GM12878 (cell line): Measurements from ENCODE around the gene CACNA1B. TPM values are rescaled to one million over a fixed set of nuclear protein-coding genes. Genes with fewer than 3 reads are reported as not detected.

Experiments
- ATAC-seq: fragments of 200-7000 bp; cut with Tn5 transposase; 3 replicates; pipeline ENCODE4 v1.9.1; 2020; ENCODE audit warnings: mild to moderate bottlenecking, moderate library complexity
- BruUV-seq: library from RNA; stranded (reverse); fragments of 400-500 nt; replicated peaks from 2 replicates; lab custom pipeline; 2021; lab: Mats Ljungman, UMichigan
- CTCF ChIA-PET: fragments of 300-600 bp; sonication (Branson Sonifier 250); formaldehyde crosslinking; extraction: SDS; loops from one replicate; lab custom pipeline; 2021; ENCODE audit warnings: inconsistent platforms; lab: Yijun Ruan, JAX
- POLR2A ChIA-PET: fragments of 350-600 bp; formaldehyde crosslinking; extraction: SDS; loops from one replicate; lab custom pipeline; 2021; ENCODE audit warnings: inconsistent platforms; lab: Charles Lee
- RAD21 ChIA-PET: fragments of 300-600 bp; sonication (Branson Sonifier 250); formaldehyde crosslinking; loops from one replicate; lab custom pipeline; 2023; ENCODE audit warnings: antibody characterized with exemption; ENCODE audit not compliant: unreplicated experiment; lab: Charles Lee
- SMC1A ChIA-PET: fragments of 300-600 bp; sonication (Branson Sonifier 250); formaldehyde crosslinking; loops from one replicate; lab custom pipeline; 2023; ENCODE audit not compliant: unreplicated experiment, uncharacterized antibody; lab: Charles Lee
- DNase-seq: peaks from one replicate; pipeline ENCODE4 v3.0.0-alpha.2; 2011; ENCODE audit warnings: low read depth, low spot score
- FAIRE-seq: peaks from 3 replicates; lab custom pipeline; 2011; peaks lifted over from hg19 to GRCh38; lab: Jason Lieb, UNC
- H2AFZ ChIP-seq: 2 replicates; pipeline ENCODE4 v1.6.0; 2011; ENCODE audit warnings: low read depth, low read length, control low read depth; ENCODE audit not compliant: control insufficient read depth
- H3K27ac ChIP-seq: 2 replicates; pipeline ENCODE4 v1.5.1; 2011; ENCODE audit warnings: control low read depth; ENCODE audit not compliant: control insufficient read depth, insufficient read depth
- H3K27me3 ChIP-seq, 2 experiments: replicated peaks in 1 of 2; 2 replicates each; pipeline versions ENCODE4 v1.6.0 to v1.6.1; 2011; ENCODE audit warnings: low read length in 1 of 2; ENCODE audit not compliant: control insufficient read depth in 2 of 2, insufficient read depth in 2 of 2
- H3K36me3 ChIP-seq, 2 experiments: 2 replicates each; pipeline ENCODE4 v1.5.1; 2011; ENCODE audit warnings: low read length in 1 of 2; ENCODE audit not compliant: control insufficient read depth in 2 of 2, insufficient read depth in 2 of 2
- H3K4me1 ChIP-seq: 2 replicates; pipeline ENCODE4 v1.6.1; 2011; ENCODE audit warnings: mild to moderate bottlenecking, low read length, moderate library complexity, mixed read lengths; ENCODE audit not compliant: control insufficient read depth, insufficient read depth
- H3K4me2 ChIP-seq: 2 replicates; pipeline ENCODE4 v1.6.0; 2011; ENCODE audit warnings: control low read depth; ENCODE audit not compliant: control insufficient read depth, insufficient read depth
- H3K4me3 ChIP-seq: fragments of 200-600 bp; sonication (generic); 2 replicates; pipeline ENCODE4 v1.5.1; 2016
- H3K79me2 ChIP-seq: 2 replicates; pipeline ENCODE4 v1.6.0; 2011; ENCODE audit warnings: low read length; ENCODE audit not compliant: control insufficient read depth, insufficient read depth
- H3K9ac ChIP-seq: 2 replicates; pipeline ENCODE4 v1.8.0; 2011; ENCODE audit warnings: low read length, control low read depth, mixed read lengths; ENCODE audit not compliant: control insufficient read depth, insufficient read depth
- H3K9me3 ChIP-seq: replicated peaks from 3 replicates; pipeline ENCODE4 v1.5.1; 2011; ENCODE audit warnings: mild to moderate bottlenecking, low read length; ENCODE audit not compliant: control insufficient read depth, insufficient read depth
- H4K20me1 ChIP-seq: 2 replicates; pipeline ENCODE4 v1.6.0; 2011; ENCODE audit not compliant: control insufficient read depth, insufficient read depth
- CHD1 ChIP-seq: IDR thresholded peaks from 2 replicates; pipeline ENCODE4 v1.6.1; 2012; ENCODE audit warnings: low read depth, low read length, improper control_type of control experiment
- EZH2 ChIP-seq: IDR thresholded peaks from 2 replicates; pipeline ENCODE4 v1.6.1; 2012; ENCODE audit warnings: low read depth, mild to moderate bottlenecking, control low read depth, inconsistent platforms, low read length, borderline replicate concordance; ENCODE audit not compliant: control insufficient read depth
- HCFC1 ChIP-seq: fragments of 150-350 bp; IDR thresholded peaks from 2 replicates; pipeline ENCODE4 v1.6.1; 2014; ENCODE audit warnings: low read length
- MLLT1 ChIP-seq: fragments of 450-650 bp; IDR thresholded peaks from 2 replicates; pipeline ENCODE4 v1.6.1; 2016; ENCODE audit warnings: mild to moderate bottlenecking
- MXI1 ChIP-seq: fragments of 150-350 bp; IDR thresholded peaks from 2 replicates; pipeline ENCODE4 v1.6.1; 2011; ENCODE audit warnings: low read depth, mild to moderate bottlenecking, inconsistent platforms, low read length, improper control_type of control experiment
- RUNX3 ChIP-seq: IDR thresholded peaks from 2 replicates; pipeline ENCODE4 v1.6.1; 2012; ENCODE audit warnings: low read length, inconsistent platforms
- WGBS: methylation state at CpG from one replicate; pipeline ENCODE4 v1.1.6; 2016; ENCODE audit warnings: low lambda C conversion rate; ENCODE audit not compliant: insufficient replicate concordance, insufficient coverage; ENCODE audit errors: missing lambda C conversion rate; 5-methylcytosine and 5-hydroxymethylcytosine counted together
- in situ Hi-C: fragments of 300-500 bp; cut with MboI; formaldehyde crosslinking; loops from 9 replicates; pipeline ENCODE4 v1.14.3; 2018; ENCODE audit warnings: mixed read lengths
- intact Hi-C: fragments of 100-400 bp; cut with micrococcal nuclease; formaldehyde crosslinking; loops from one replicate; pipeline ENCODE4 v1.14.2; 2022; ENCODE audit not compliant: unreplicated experiment
- polyA plus RNA-seq, 11 experiments: library from polyadenylated mRNA; depleted of rRNA in 4 of 11; unstranded in 6 of 11; stranded (reverse) in 5 of 11; fragments of >200 nt; fragmentation: Nextera tagmentation in 4 of 11; fragmentation: Illumina TruSeq in 1 of 11; extraction: Ambion mirVana in 4 of 11; extraction: Trizol in 1 of 11; gene quantifications; 1 replicate in 1 of 11; 2 replicates in 10 of 11; pipeline versions ENCODE4 v1.2.1 to v1.2.3, GENCODE V29; 2011 to 2016; ENCODE audit warnings: inconsistent platforms in 2 of 11, missing spikeins in 2 of 11, low read depth in 1 of 11
- total RNA-seq, 4 experiments: library from RNA; depleted of rRNA in 3 of 4; stranded (reverse); fragments of >200 nt in 3 of 4; fragmentation: Illumina TruSeq in 1 of 4; extraction: Trizol in 1 of 4; gene quantifications; 2 replicates each; pipeline versions ENCODE4 v1.2.1 to v1.2.3, GENCODE V29; 2013 to 2021
- TF ChIP-seq, protein P1 (sequence below): fragments of 450-650 bp; IDR thresholded peaks from 2 replicates; pipeline ENCODE4 v1.6.1; 2017; ENCODE audit warnings: borderline replicate concordance
- TF ChIP-seq, protein P2 (sequence below): fragments of 450-650 bp; IDR thresholded peaks from 2 replicates; pipeline ENCODE4 v1.6.1; 2017; ENCODE audit warnings: low read depth, mild to moderate bottlenecking, moderate library complexity
- TF ChIP-seq, protein P3 (sequence below): IDR thresholded peaks from 2 replicates; pipeline ENCODE4 v1.6.1; 2012; ENCODE audit warnings: low read length, inconsistent platforms

Gene CACNA1B
- total and polyA plus RNA-seq, 10 of the 15 experiments (the other 5 are each of a cell fraction or from before 2014, with no cell fraction given) = 0.01 to 0.03 (median 0.01) TPM; not detected in 7

- in situ Hi-C loops = no loop called here
- no peak for DNase-seq
- no peak overlapping the region for H3K4me2 ChIP-seq
Measured at GRCh38 chr9:138077898-138078540, 200.4 kb downstream of the CACNA1B start.

GRCh38 chr9:138078846-138079245, 201.3 kb downstream of the CACNA1B start:
- intact Hi-C loops (no loop called here), in situ Hi-C loops (no loop called here)
- ChIA-PET POLR2A (no interaction called here), SMC1A (no interaction called here), RAD21 (interaction anchor here (0.6 kb wide), 1 partner anchor 24 kb away, joined by 3 read pairs; no protein-coding TSS in a partner anchor), CTCF (no interaction called here)
- Histone ChIP-seq H3K9ac (no peak overlapping the region), H3K27me3 (no peaks in the 10 kb centered on the region), H3K36me3 (no peaks in the 10 kb centered on the region), H3K4me2 (no peak overlapping the region), H4K20me1 (no peaks in the 10 kb centered on the region), H3K4me3 (no peak overlapping the region), H3K9me3 (no peaks in the 10 kb centered on the region; the same call in 2 of the 3 replicates), H3K27ac (no peak overlapping the region), H3K79me2 (no peaks in the 10 kb centered on the region), H3K4me1 (no peaks in the 10 kb centered on the region), H2AFZ (no peak overlapping the region)
- WGBS = 59% methylated on average over 9 of the region's 9 CpGs
- no peak for FAIRE-seq
- no TSS peak for BruUV-seq
- no peak for DNase-seq
- ATAC-seq = no peak
- no peak for TF ChIP-seq CHD1
- TF ChIP-seq EZH2 = no peak
- no peak for TF ChIP-seq MXI1
- TF ChIP-seq, protein P1, sequence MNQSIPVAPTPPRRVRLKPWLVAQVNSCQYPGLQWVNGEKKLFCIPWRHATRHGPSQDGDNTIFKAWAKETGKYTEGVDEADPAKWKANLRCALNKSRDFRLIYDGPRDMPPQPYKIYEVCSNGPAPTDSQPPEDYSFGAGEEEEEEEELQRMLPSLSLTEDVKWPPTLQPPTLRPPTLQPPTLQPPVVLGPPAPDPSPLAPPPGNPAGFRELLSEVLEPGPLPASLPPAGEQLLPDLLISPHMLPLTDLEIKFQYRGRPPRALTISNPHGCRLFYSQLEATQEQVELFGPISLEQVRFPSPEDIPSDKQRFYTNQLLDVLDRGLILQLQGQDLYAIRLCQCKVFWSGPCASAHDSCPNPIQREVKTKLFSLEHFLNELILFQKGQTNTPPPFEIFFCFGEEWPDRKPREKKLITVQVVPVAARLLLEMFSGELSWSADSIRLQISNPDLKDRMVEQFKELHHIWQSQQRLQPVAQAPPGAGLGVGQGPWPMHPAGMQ = no peak
- no peak for TF ChIP-seq MLLT1
- TF ChIP-seq, protein P2, sequence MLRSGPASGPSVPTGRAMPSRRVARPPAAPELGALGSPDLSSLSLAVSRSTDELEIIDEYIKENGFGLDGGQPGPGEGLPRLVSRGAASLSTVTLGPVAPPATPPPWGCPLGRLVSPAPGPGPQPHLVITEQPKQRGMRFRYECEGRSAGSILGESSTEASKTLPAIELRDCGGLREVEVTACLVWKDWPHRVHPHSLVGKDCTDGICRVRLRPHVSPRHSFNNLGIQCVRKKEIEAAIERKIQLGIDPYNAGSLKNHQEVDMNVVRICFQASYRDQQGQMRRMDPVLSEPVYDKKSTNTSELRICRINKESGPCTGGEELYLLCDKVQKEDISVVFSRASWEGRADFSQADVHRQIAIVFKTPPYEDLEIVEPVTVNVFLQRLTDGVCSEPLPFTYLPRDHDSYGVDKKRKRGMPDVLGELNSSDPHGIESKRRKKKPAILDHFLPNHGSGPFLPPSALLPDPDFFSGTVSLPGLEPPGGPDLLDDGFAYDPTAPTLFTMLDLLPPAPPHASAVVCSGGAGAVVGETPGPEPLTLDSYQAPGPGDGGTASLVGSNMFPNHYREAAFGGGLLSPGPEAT = no peak
- TF ChIP-seq, protein P3, sequence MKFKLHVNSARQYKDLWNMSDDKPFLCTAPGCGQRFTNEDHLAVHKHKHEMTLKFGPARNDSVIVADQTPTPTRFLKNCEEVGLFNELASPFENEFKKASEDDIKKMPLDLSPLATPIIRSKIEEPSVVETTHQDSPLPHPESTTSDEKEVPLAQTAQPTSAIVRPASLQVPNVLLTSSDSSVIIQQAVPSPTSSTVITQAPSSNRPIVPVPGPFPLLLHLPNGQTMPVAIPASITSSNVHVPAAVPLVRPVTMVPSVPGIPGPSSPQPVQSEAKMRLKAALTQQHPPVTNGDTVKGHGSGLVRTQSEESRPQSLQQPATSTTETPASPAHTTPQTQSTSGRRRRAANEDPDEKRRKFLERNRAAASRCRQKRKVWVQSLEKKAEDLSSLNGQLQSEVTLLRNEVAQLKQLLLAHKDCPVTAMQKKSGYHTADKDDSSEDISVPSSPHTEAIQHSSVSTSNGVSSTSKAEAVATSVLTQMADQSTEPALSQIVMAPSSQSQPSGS = no peak
- TF ChIP-seq RUNX3 = no peak

More at GRCh38 chr9:138077898-138078540, 200.4 kb downstream of the CACNA1B start:
- no peak overlapping the region for H3K9ac ChIP-seq
- H3K4me3 ChIP-seq = no peak overlapping the region
- ChIA-PET CTCF (no interaction called here), SMC1A (no interaction called here), POLR2A (no interaction called here), RAD21 (interaction anchor here (0.6 kb wide), 1 partner anchor 23 kb away, joined by 3 read pairs; no protein-coding TSS in a partner anchor)
- ATAC-seq = no peak
- H3K9me3 ChIP-seq = no peaks in the 10 kb centered on the region
- H3K36me3 ChIP-seq = no peaks in the 10 kb centered on the region
- no peaks in the 10 kb centered on the region for H3K4me1 ChIP-seq
- no peak overlapping the region for H2AFZ ChIP-seq
- no TSS peak for BruUV-seq
- H4K20me1 ChIP-seq = no peaks in the 10 kb centered on the region
- no peaks in the 10 kb centered on the region for H3K79me2 ChIP-seq
- H3K27me3 ChIP-seq = no peaks in the 10 kb centered on the region
- no peak overlapping the region for H3K27ac ChIP-seq
- FAIRE-seq = no peak
- TF ChIP-seq HCFC1 = no peak
- TF ChIP-seq, all 136 proteins: peak for 0
- 19% methylated on average over 13 of the region's 13 CpGs for WGBS
- intact Hi-C loops = no loop called here
